GM21717 (cell line): ENCODE measurements around the gene PHEX.

Experiments used
- ATAC-seq: cut with Tn5 transposase; IDR thresholded peaks from one replicate; pipeline ENCODE4 v1.9.1; 2021; ENCODE audit warnings: mild to moderate bottlenecking, moderate library complexity; ENCODE audit not compliant: unreplicated experiment

Gene PHEX

GRCh38 chrX:22097012-22097694, 65.0 kb downstream of the PHEX start:
- no peak for ATAC-seq

DNA sequence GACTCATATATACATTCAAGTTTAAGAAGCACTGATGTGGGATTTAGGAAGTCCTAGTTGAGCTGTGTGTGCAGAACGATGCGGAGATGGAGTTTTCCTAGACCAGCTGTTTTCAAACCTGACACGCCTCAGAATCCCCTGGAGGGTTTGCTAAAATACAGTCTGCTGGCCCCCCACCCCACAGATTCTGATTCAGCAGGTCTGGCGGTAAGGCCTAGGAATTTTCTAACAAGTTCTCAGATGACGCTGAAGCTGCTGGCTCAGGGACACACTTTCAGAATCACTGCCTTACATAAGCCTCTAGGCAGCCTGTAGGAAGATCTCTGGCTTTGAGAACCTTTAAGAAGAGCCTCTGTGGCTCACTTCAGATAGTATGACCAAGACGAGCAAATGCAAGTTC, 73.1 kb downstream of the PHEX start:
- no peak for ATAC-seq

GRCh38 chrX:22105971-22106370, 73.8 kb downstream of the PHEX start:
- ATAC-seq = no peak

DNA sequence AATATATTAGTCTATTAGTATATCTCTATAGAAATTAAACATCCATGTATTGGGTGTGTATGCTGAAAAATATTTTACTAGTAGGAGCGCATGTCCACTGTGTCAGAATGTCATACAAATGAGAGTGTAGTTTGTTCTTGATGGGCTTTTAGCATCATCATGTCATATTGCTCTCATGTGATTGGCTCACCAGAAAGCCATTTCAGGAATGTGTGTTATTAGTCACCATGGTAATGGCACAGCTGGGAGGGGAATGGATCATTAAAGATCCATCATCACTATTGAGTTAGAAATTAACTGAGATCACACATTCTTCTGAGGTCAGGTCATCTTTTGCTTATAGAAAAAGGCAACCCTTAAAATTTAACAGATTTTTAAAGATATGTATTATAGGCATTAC, 77.3 kb downstream of the PHEX start:
- no peak for ATAC-seq

- ATAC-seq = no peak
Measured at GRCh38 chrX:22110729-22111494, 78.8 kb downstream of the PHEX start.

DNA sequence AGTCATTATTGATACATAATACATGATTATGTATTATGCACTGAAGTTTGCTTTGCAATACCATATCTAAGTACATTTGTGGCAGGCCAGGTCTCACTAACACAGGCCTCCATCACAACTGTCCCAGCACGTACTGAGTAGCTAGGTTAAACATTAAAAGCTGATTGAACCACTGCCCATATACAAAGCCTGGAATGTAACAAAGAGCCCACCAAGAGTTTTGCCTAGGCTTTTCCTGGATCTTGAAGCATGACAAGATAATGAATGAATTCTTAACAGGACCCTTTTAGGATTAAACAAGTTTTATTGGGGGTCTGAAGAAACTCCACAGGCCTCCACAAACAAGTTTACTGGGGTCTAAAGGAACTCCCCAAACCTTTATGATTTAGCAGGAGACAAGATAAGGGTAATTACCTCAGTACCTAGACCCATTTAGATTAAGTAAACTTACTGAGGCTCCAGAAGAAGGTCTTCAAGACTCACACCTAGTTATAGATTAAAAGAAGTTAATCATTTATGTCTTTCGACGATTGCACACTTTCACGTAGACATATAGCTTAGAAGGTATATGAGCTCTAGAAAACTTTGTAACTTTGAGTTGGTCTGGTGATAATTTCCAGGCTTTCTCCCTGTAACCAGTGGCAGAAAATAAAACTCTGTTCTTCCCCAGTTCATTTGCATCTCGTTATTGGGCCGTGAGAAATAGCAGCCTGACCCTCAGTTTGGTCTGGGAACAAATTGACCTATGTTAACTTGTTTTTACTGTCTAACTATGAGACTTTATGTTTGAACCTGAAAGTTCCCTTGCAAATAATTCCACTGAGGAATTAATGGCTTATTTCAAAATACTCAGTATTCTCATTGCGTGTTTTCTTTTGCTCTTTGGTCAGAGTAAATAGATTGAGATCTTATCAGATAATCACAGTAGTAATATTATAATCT, 84.8 kb downstream of the PHEX start:
- ATAC-seq = no peak

DNA sequence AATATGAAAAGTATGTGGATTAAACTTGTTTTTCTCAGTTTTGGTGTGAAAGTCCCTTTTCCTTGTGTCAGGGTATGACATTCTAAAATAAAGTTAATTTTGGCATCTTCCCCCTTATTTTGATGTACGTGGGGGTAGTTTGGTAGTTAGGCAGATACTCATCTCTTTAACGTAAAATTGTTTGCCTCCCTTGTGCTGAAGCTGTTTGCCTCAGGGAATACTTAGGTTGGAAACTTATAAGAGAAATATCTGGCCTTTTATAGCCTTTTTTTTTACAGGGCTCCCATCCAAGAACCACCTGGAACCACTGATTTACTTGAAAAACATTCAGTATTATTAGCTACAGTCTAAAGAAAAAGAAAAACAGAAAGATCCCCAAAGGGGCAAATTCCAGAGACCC, 85.5 kb downstream of the PHEX start:
- ATAC-seq = no peak

- no peak for ATAC-seq
Measured at GRCh38 chrX:22118161-22118830, 86.2 kb downstream of the PHEX start.

- ATAC-seq = no peak
Measured at GRCh38 chrX:22121161-22121560, 89.0 kb downstream of the PHEX start.

DNA sequence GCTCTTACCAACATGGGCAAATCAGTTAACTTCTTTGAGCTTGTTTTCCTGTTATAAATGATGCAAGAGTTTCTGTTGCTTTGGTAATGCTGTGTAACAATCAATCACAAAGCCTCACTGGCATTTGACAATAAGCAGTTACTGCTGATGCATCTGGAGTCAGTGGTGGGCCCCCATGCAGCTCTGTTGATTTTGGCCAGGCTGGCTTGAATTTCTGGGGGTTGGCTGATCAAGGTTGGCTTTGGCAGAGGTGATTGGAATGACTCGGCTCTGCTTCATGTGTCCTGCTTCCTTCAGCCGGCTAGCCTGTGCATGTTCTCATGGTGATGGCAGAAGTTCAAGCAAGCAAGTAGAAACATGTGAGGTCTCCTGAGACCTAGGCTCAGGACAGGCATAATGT, 90.4 kb downstream of the PHEX start:
- ATAC-seq = no peak

DNA sequence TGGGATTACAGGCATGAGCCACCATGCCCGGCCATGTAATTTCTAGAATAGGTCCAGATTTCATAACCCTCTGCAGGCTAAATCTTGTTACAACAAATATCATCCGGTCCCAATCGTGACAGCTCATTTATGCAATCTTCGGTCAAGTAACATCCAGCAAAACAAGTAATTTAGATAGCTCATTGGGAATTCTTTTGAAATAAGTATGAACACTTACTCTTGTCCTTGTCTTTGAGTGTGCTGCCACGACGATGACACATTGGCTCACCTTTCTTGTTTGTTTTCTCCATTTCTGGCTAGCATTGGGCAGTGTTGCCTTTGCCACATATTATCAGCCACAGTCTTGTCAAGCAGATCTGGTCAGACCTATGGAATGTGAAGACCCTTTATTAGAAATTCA, 92.0 kb downstream of the PHEX start:
- no peak for ATAC-seq

GRCh38 chrX:22125481-22125880, 93.4 kb downstream of the PHEX start:
- ATAC-seq = no peak

GRCh38 chrX:22126327-22126726, 94.2 kb downstream of the PHEX start:
- ATAC-seq = no peak

- no peak for ATAC-seq
Measured at GRCh38 chrX:22128961-22129360, 96.8 kb downstream of the PHEX start.

DNA sequence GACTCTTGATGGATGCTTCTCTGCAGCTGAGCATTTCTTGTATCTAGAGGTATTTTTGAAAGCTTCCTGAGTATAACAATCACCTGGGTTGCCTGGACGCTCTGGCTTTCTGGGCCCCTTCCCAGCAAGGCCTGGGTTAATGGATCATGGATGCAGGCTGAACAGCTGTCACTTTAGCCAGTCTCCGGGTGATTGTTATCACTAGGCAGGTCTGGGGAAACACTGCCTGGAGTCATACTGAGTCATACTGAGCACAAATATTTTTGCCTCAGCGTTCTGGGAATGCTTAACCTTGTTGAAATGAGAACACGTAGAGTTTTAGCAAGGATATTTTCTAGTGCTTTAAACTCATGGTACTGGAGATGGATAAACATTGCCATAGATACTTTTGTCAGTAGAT, 102.6 kb downstream of the PHEX start:
- ATAC-seq = no peak

- ATAC-seq = no peak
Measured at GRCh38 chrX:22135171-22135711, 103.1 kb downstream of the PHEX start.

GRCh38 chrX:22135994-22136684, 104.0 kb downstream of the PHEX start:
- no peak for ATAC-seq

DNA sequence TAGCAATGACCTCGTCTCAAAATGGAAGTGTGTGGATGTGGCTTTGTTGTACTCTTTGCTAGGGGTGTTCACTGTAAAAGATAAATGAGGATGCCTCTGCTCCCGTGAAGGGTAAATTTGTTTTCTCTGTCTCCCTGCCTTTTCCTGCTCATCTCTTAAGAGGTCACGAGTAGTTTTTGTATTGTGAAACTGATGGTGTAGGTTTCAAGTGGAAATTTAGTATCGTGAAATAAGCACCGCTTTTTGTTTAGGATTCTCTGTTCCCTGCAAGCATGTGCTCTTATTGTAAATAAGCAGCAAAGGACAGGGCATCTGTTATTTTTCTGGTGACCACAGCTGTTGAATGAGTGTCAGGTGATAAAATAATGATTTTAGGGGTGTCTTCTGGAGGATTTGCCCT, 104.6 kb downstream of the PHEX start:
- no peak for ATAC-seq

DNA sequence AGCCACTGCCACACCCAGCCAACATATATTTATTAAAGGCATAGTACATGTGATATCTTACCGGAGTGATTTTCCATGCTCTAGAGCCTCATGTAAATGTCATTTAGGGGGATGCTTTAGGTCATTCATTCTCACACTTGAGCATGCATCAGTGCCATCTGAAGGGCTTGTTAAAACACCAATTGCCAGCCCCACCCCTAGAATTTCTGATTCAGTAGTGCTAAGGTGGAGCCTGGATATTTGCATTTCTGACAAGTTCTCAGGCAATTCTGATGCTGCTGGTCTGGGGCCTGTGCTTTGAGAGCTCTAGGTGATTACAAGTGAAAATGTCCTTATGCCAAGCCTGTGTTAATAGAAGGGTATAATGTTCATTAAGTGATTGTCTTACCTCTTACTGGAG, 107.7 kb downstream of the PHEX start:
- no peak for ATAC-seq
